Heart left ventricle (tissue), 16 donors: ENCODE data around the gene TRAPPC14. TPM values are rescaled to one million over a fixed set of nuclear protein-coding genes. Genes with fewer than 3 reads are reported as not detected.

ENCODE experiments used
- ATAC-seq, 4 donors: fragments of 200-7000 bp; cut with Tn5 transposase; one replicate each; pipeline ENCODE4 v1.9.1; 2020 to 2022; ENCODE audit warnings: moderate library complexity in 4 of 4, mild to moderate bottlenecking in 3 of 4, moderate number of reproducible peaks in 1 of 4
- DNase-seq, 5 donors: peaks; one replicate each; pipeline ENCODE4 v3.0.0-alpha.2; 2020
- H3K27ac ChIP-seq, 12 donors: fragments of 200-600 bp; sonication (generic) in 4 of 12; one replicate each; pipeline versions ENCODE4 v1.5.0 to v1.8.0; 2016 to 2022; ENCODE audit warnings: mild to moderate bottlenecking in 2 of 12
- H3K27me3 ChIP-seq, 9 donors: fragments of 200-600 bp; sonication (generic) in 2 of 9; one replicate each; pipeline versions ENCODE4 v1.5.1 to v1.8.0; 2016 to 2022; ENCODE audit warnings: mild to moderate bottlenecking in 3 of 9
- H3K36me3 ChIP-seq, 9 donors: fragments of 200-600 bp; sonication (generic) in 2 of 9; one replicate each; pipeline versions ENCODE4 v1.5.0 to v1.8.0; 2018 to 2022; ENCODE audit warnings: mild to moderate bottlenecking in 2 of 9
- H3K4me1 ChIP-seq, 12 donors: fragments of 200-600 bp; sonication (generic) in 4 of 12; one replicate each; pipeline versions ENCODE4 v1.5.0 to v1.8.0; 2016 to 2022; ENCODE audit warnings: mild to moderate bottlenecking in 3 of 12
- H3K4me3 ChIP-seq, 12 donors: fragments of 200-600 bp; sonication (generic) in 4 of 12; one replicate each; pipeline versions ENCODE4 v1.5.0 to v1.8.0; 2017 to 2022; ENCODE audit warnings: mild to moderate bottlenecking in 9 of 12, moderate library complexity in 4 of 12
- H3K9me3 ChIP-seq, 12 donors: fragments of 200-600 bp; sonication (generic) in 4 of 12; one replicate each; pipeline versions ENCODE4 v1.5.0 to v1.8.0; 2016 to 2022; ENCODE audit warnings: mild to moderate bottlenecking in 1 of 12
- CTCF ChIP-seq, 12 donors: fragments of 200-600 bp; sonication (generic) in 4 of 12; IDR thresholded peaks; one replicate each; pipeline versions ENCODE4 v1.5.0 to v1.8.0; 2018 to 2022; ENCODE audit warnings: antibody characterized with exemption in 12 of 12, mild to moderate bottlenecking in 5 of 12
- POLR2A ChIP-seq, 2 donors: fragments of 450-650 bp; IDR thresholded peaks; one replicate each; pipeline ENCODE4 v1.6.1; 2017; ENCODE audit warnings: antibody characterized with exemption in 2 of 2, mild to moderate bottlenecking in 2 of 2, moderate library complexity in 2 of 2
- WGBS, 4 donors: extraction: QIAGEN DNeasy Blood & Tissue Kit in 2 of 4; methylation state at CpG; one replicate each; pipeline versions ENCODE4 v1.1.5 to v1.1.7; 2013 to 2018; 5-methylcytosine and 5-hydroxymethylcytosine counted together
- intact Hi-C, 10 donors: fragments of 100-400 bp; cut with DNase I; formaldehyde crosslinking; loops; one replicate each; pipeline versions ENCODE4 v1.11.1 to v1.14.2; 2022
- microRNA-seq, 4 donors: library from miRNA; unstranded; fragments of <30 nt; microRNA quantifications; one replicate each; pipeline versions ENCODE4 to v1.2.0, GENCODE V29; 2017 to 2020
- polyA plus RNA-seq, 2 donors: library from polyadenylated mRNA; stranded (reverse); fragments of 200-250 nt; gene quantifications; one replicate each; pipeline ENCODE4 v1.2.3, GENCODE V29; 2013
- total RNA-seq, 9 donors: library from RNA; depleted of rRNA in 2 of 9; stranded (reverse); fragments of >200 nt in 2 of 9; fragmentation: NEBNext Ultra II Directional in 3 of 9; extraction: Animal tissue kit (Norgen Biotek cat#: 25700) in 3 of 9; gene quantifications; one replicate each; pipeline versions ENCODE4 v1.1.0 to v1.2.4, GENCODE V29; 2016 to 2023
- donor health status: ischemic (EF 13 %, LVEDD 7.1; RV severe dilation, severe dysfunction).
- donor health status: healthy with polysubstance abuse.
- donor health status: DM: no; HTN: yes; CAD: no.
- donor health status: DM: no; HTN: no; CAD: no.
- donor health status: ischemic (EF 25% LVEDD 6.9; RV normal size, moderate dysfunction).
- donor health status: ischemic (EF 25% LVEDD 5.7; RV mildly dilated, moderate dysfunction).
- donor health status: healthy.
- donor health status: DM: yes; HTN: yes; CAD: no.
- donor health status: ischemic (EF 35%, LVEDD 5.7; RV mildly dilated, moderate dysfunction).
- donor health status: nonischemic (EF 11% LVEDD 7.7; RV severe dilation, severe dysfunction).
- donor health status: DM: yes; HTN: yes; CAD: no.
- donor health status: PGD.
- donor health status: ischemic (EF 29% LVEDD 5.4; RV normal size, mild dysfunction).
- donor health status: nonischemic (EF 23%, LVEDD 6.1; RV moderate dilation, normal function).

Gene TRAPPC14
- total and polyA plus RNA-seq, 11 donors: 4.0 to 14.9 (median 7.4) TPM

DNA sequence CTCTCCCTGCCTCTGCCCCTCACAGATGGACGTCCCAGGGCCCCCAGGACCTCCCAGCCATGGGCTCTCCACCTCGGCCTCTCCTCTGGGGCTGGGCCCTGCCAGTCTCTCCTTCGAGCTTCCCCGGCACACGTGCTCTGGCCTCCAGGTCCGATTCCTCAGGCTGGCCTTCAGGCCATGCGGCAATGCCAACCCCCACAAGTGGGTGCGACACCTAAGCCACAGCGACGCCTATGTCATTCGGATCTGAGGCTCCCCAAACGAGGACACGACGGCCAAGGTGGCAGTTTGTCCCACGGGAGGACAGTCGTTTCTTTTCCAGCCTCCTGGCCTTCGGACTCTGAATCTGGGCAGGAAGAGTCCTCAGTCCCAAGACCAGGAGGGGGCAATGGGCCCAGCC is 51.9 kb downstream of the TRAPPC14 start:
- Histone ChIP-seq H3K27ac (no peak overlapping the region), H3K27me3 (no peaks in the 10 kb centered on the region), H3K9me3 (no peaks in the 10 kb centered on the region), H3K4me1 (peaks cover 0 to 10% (median 7%) of the 10 kb centered on the region in 12 donors), H3K4me3 (no peak overlapping the region), H3K36me3 (peaks cover 0 to 87% (median 80%) of the 10 kb centered on the region in 9 donors)
- ATAC-seq (no peak), DNase-seq (no peak)
- intact Hi-C loops: no loop called here
- 79 to 82% (median 79%) methylated on average over 17 of the region's 17 CpGs for WGBS, 4 donors
- no peak for TF ChIP-seq CTCF (IDR thresholded peaks at IDR 0.05)
- TF ChIP-seq POLR2A (IDR thresholded peaks at IDR 0.05): no peak

DNA sequence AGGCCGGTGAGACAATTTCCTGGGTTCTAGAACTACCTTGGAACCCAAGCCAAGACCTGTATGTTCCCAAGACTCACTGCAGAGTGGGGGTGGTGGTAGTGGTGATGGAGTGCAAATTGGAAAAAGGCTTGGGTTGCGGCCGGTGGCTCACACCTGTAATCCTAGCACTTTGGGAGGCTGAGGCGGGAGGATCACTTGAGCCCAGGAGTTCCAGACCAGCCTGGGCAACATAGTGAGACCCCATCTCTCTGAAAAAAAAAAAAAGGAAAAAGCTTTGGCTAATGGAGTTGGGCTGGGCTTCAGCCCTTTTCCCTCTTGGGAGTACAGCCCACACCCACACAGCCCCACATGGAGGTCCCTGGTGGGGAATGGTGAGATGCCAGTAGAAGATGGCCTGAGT is 53.0 kb downstream of the TRAPPC14 start:
- 90 to 93% (median 92%) methylated on average over 4 of the region's 4 CpGs for WGBS, 4 donors
- peaks cover 0 to 76% (median 70%) of the 10 kb centered on the region in 9 donors for H3K36me3 ChIP-seq
- H3K4me1 ChIP-seq: peaks cover 0 to 15% (median 7%) of the 10 kb centered on the region in 12 donors
- TF ChIP-seq CTCF (IDR thresholded peaks at IDR 0.05) (no peak), POLR2A (IDR thresholded peaks at IDR 0.05) (no peak)
- H3K27ac ChIP-seq: no peak overlapping the region
- intact Hi-C loops: no loop called here
- DNase-seq (no peak), ATAC-seq (no peak)
- no peaks in the 10 kb centered on the region for H3K27me3 ChIP-seq
- H3K4me3 ChIP-seq: no peak overlapping the region
- no peaks in the 10 kb centered on the region for H3K9me3 ChIP-seq

Small RNA genes within 50 kb of the gene (microRNA-seq; reads per million reads assigned to microRNA genes)
- 0 reads per million in 4 donors for gene MIR4658

Other genes starting within 250 kb of the TRAPPC14 start
- 10 to 100 TPM in 4 of 9 donors, 1 to 10 TPM in 5; 4.7 to 13.5 (median 7.3) TPM for gene TRIM4, start 239.2 kb downstream of the TRAPPC14 start, total RNA-seq
- 1 to 10 TPM; 5.1 to 6.9 TPM for gene TRIM4, start 239.2 kb downstream of the TRAPPC14 start, polyA plus RNA-seq
- under 1 TPM in 1 of 9 donors, not detected in 8; 0.54 TPM for gene GJC3, start 229.1 kb downstream of the TRAPPC14 start, total RNA-seq
- under 1 TPM; 0.30 to 0.33 TPM for gene GJC3, start 229.1 kb downstream of the TRAPPC14 start, polyA plus RNA-seq
- gene AZGP1, start 182.7 kb downstream of the TRAPPC14 start, total RNA-seq: 100 to 1,000 TPM in 4 of 9 donors, 10 to 100 TPM in 5; 31.8 to 214 (median 95.4) TPM
- 100 to 1,000 TPM in 1 of 2 donors, 10 to 100 TPM in 1; 99.1 to 146 TPM for gene AZGP1, start 182.7 kb downstream of the TRAPPC14 start, polyA plus RNA-seq
- gene ZKSCAN1, start 143.1 kb downstream of the TRAPPC14 start, total RNA-seq: 10 to 100 TPM; 19.4 to 65.5 (median 40.8) TPM
- 1 to 10 TPM; 8.5 to 9.4 TPM for gene ZKSCAN1, start 143.1 kb downstream of the TRAPPC14 start, polyA plus RNA-seq
- gene ZSCAN21, start 108.9 kb downstream of the TRAPPC14 start, total RNA-seq: 10 to 100 TPM in 2 of 9 donors, 1 to 10 TPM in 7; 6.2 to 12.1 (median 7.2) TPM
- 1 to 10 TPM; 4.4 to 7.2 TPM for gene ZSCAN21, start 108.9 kb downstream of the TRAPPC14 start, polyA plus RNA-seq
- gene ZNF3, start 77.0 kb downstream of the TRAPPC14 start, total RNA-seq: 10 to 100 TPM; 11.7 to 21.2 (median 15.2) TPM
- gene ZNF3, start 77.0 kb downstream of the TRAPPC14 start, polyA plus RNA-seq: 10 to 100 TPM; 11.2 to 11.5 TPM
- 100 to 1,000 TPM in 7 of 9 donors, 10 to 100 TPM in 2; 53.3 to 120 (median 108) TPM for gene COPS6, start 69.8 kb downstream of the TRAPPC14 start, total RNA-seq
- gene COPS6, start 69.8 kb downstream of the TRAPPC14 start, polyA plus RNA-seq: 100 to 1,000 TPM; 115 to 130 TPM
- 10 to 100 TPM; 12.8 to 34.4 (median 17.2) TPM for gene MCM7, start 57.3 kb downstream of the TRAPPC14 start, total RNA-seq
- gene MCM7, start 57.3 kb downstream of the TRAPPC14 start, polyA plus RNA-seq: 10 to 100 TPM; 15.2 to 31.6 TPM
- gene AP4M1, start 57.1 kb downstream of the TRAPPC14 start, total RNA-seq: 10 to 100 TPM in 8 of 9 donors, 1 to 10 TPM in 1; 8.9 to 19.3 (median 12.3) TPM
- 10 to 100 TPM; 10.9 to 17.7 TPM for gene AP4M1, start 57.1 kb downstream of the TRAPPC14 start, polyA plus RNA-seq
- 10 to 100 TPM; 24.9 to 80.9 (median 34.1) TPM for gene TAF6, start 39.4 kb downstream of the TRAPPC14 start, total RNA-seq
- gene TAF6, start 39.4 kb downstream of the TRAPPC14 start, polyA plus RNA-seq: 10 to 100 TPM; 28.7 to 48.1 TPM
- gene CNPY4, start 39.1 kb downstream of the TRAPPC14 start, total RNA-seq: 1 to 10 TPM; 5.9 to 9.5 (median 8.3) TPM
- 10 to 100 TPM in 1 of 2 donors, 1 to 10 TPM in 1; 9.1 to 10.8 TPM for gene CNPY4, start 39.1 kb downstream of the TRAPPC14 start, polyA plus RNA-seq
- gene MBLAC1, start 31.8 kb downstream of the TRAPPC14 start, total RNA-seq: 1 to 10 TPM; 1.3 to 2.7 (median 2.0) TPM
- gene MBLAC1, start 31.8 kb downstream of the TRAPPC14 start, polyA plus RNA-seq: 1 to 10 TPM; 1.4 to 3.2 TPM
- gene LAMTOR4, start 9.8 kb downstream of the TRAPPC14 start, total RNA-seq: 100 to 1,000 TPM in 3 of 9 donors, 10 to 100 TPM in 6; 64.6 to 160 (median 91.7) TPM
- gene LAMTOR4, start 9.8 kb downstream of the TRAPPC14 start, polyA plus RNA-seq: 100 to 1,000 TPM; 155 to 158 TPM
- 1 to 10 TPM in 7 of 9 donors, under 1 TPM in 2; 0.67 to 9.0 (median 1.6) TPM for gene GAL3ST4, start 9.9 kb upstream of the TRAPPC14 start, total RNA-seq
- 1 to 10 TPM in 1 of 2 donors, under 1 TPM in 1; 0.80 to 1.3 TPM for gene GAL3ST4, start 9.9 kb upstream of the TRAPPC14 start, polyA plus RNA-seq
- gene GPC2, start 18.7 kb upstream of the TRAPPC14 start, total RNA-seq: 1 to 10 TPM in 2 of 9 donors, under 1 TPM in 5, not detected in 2; 0.27 to 1.1 (median 0.50) TPM
- gene GPC2, start 18.7 kb upstream of the TRAPPC14 start, polyA plus RNA-seq: under 1 TPM; 0.50 to 0.76 TPM
- gene STAG3, start 19.2 kb upstream of the TRAPPC14 start, total RNA-seq: 1 to 10 TPM in 2 of 9 donors, under 1 TPM in 6, not detected in 1; 0.09 to 1.3 (median 0.58) TPM
- under 1 TPM; 0.11 to 0.88 TPM for gene STAG3, start 19.2 kb upstream of the TRAPPC14 start, polyA plus RNA-seq
- 1 to 10 TPM in 1 of 9 donors, under 1 TPM in 2, not detected in 6; 0.63 to 2.7 (median 0.97) TPM for gene PVRIG, start 61.2 kb upstream of the TRAPPC14 start, total RNA-seq
- under 1 TPM; 0.08 to 0.11 TPM for gene PVRIG, start 61.2 kb upstream of the TRAPPC14 start, polyA plus RNA-seq
- not detected for gene SPDYE3, start 149.0 kb upstream of the TRAPPC14 start, total RNA-seq
- gene SPDYE3, start 149.0 kb upstream of the TRAPPC14 start, polyA plus RNA-seq: under 1 TPM; 0.03 to 0.15 TPM
- gene PILRB, start 199.4 kb upstream of the TRAPPC14 start, total RNA-seq: 10 to 100 TPM in 4 of 9 donors, 1 to 10 TPM in 5; 6.2 to 15.1 (median 10.0) TPM
- gene PILRB, start 199.4 kb upstream of the TRAPPC14 start, polyA plus RNA-seq: 10 to 100 TPM in 1 of 2 donors, 1 to 10 TPM in 1; 8.7 to 24.2 TPM
- gene PILRA, start 214.8 kb upstream of the TRAPPC14 start, total RNA-seq: 10 to 100 TPM in 2 of 9 donors, 1 to 10 TPM in 6, under 1 TPM in 1; 0.69 to 30.5 (median 3.4) TPM
- 1 to 10 TPM; 1.8 to 2.5 TPM for gene PILRA, start 214.8 kb upstream of the TRAPPC14 start, polyA plus RNA-seq